HG03442 (cell line): Measurements from ENCODE around the gene LAD1.

Experiments used
- ATAC-seq: cut with Tn5 transposase; IDR thresholded peaks from one replicate; pipeline ENCODE4 v1.9.1; 2021; ENCODE audit warnings: mild to moderate bottlenecking, moderate library complexity; ENCODE audit not compliant: unreplicated experiment

The LAD1 gene

GRCh38 chr1:201399018-201399351 is at the start of gene LAD1:
Gene LAD1, minus strand, starts transcription at chr1:201399324. Its CDS starts 18 bp downstream, at chr1:201399306.
- no peak for ATAC-seq

- ATAC-seq, result peak; percentile 76
These were observed 49.1 kb upstream of the LAD1 start for GRCh38 chr1:201447903-201448871.

GRCh38 chr1:201445310-201445709 is 46.2 kb upstream of the LAD1 start:
- no peak for ATAC-seq

GRCh38 chr1:201444792-201445191 is 45.7 kb upstream of the LAD1 start:
- no peak for ATAC-seq

- no peak for ATAC-seq
These were observed 44.6 kb upstream of the LAD1 start for GRCh38 chr1:201443747-201444146.

- ATAC-seq, result no peak
These were observed 37.8 kb upstream of the LAD1 start for GRCh38 chr1:201436969-201437368.

- ATAC-seq, result no peak
These were observed 37.3 kb upstream of the LAD1 start for GRCh38 chr1:201436393-201436792.

GRCh38 chr1:201434266-201434665 is 35.1 kb upstream of the LAD1 start:
- no peak for ATAC-seq

- ATAC-seq, result no peak
These were observed 34.5 kb upstream of the LAD1 start for GRCh38 chr1:201433609-201434008.

- no peak for ATAC-seq
These were observed 31.7 kb upstream of the LAD1 start for GRCh38 chr1:201430776-201431175.

- no peak for ATAC-seq
These were observed 30.8 kb upstream of the LAD1 start for GRCh38 chr1:201429736-201430501.

- no peak for ATAC-seq
These were observed 28.8 kb upstream of the LAD1 start for GRCh38 chr1:201427963-201428362.

- no peak for ATAC-seq
These were observed 27.6 kb upstream of the LAD1 start for GRCh38 chr1:201426479-201427310.

- no peak for ATAC-seq
These were observed 25.0 kb upstream of the LAD1 start for GRCh38 chr1:201424146-201424545.

GRCh38 chr1:201423655-201424054 is 24.5 kb upstream of the LAD1 start:
- ATAC-seq, result no peak

- ATAC-seq, result no peak
These were observed 23.4 kb upstream of the LAD1 start for GRCh38 chr1:201422436-201423030.

- ATAC-seq, result no peak
These were observed 22.9 kb upstream of the LAD1 start for GRCh38 chr1:201422026-201422425.

GRCh38 chr1:201421041-201421440 is 21.9 kb upstream of the LAD1 start:
- no peak for ATAC-seq

GRCh38 chr1:201420608-201421002 is 21.5 kb upstream of the LAD1 start:
- ATAC-seq, result no peak

GRCh38 chr1:201419746-201420607 is 20.9 kb upstream of the LAD1 start:
- ATAC-seq, result no peak
